ENCODE measurements around the gene PSMA7. TPM values are rescaled to one million over a fixed set of nuclear protein-coding genes. Genes with fewer than 3 reads are reported as not detected.
"Not testable (repeated sequence)": the region's sequence is repeated elsewhere in the genome, so short reads cannot be mapped to it uniquely, and the experiment has no call there.

Gene PSMA7
- total RNA-seq, 1 experiment from 2014 or later: 774 TPM

DNA sequence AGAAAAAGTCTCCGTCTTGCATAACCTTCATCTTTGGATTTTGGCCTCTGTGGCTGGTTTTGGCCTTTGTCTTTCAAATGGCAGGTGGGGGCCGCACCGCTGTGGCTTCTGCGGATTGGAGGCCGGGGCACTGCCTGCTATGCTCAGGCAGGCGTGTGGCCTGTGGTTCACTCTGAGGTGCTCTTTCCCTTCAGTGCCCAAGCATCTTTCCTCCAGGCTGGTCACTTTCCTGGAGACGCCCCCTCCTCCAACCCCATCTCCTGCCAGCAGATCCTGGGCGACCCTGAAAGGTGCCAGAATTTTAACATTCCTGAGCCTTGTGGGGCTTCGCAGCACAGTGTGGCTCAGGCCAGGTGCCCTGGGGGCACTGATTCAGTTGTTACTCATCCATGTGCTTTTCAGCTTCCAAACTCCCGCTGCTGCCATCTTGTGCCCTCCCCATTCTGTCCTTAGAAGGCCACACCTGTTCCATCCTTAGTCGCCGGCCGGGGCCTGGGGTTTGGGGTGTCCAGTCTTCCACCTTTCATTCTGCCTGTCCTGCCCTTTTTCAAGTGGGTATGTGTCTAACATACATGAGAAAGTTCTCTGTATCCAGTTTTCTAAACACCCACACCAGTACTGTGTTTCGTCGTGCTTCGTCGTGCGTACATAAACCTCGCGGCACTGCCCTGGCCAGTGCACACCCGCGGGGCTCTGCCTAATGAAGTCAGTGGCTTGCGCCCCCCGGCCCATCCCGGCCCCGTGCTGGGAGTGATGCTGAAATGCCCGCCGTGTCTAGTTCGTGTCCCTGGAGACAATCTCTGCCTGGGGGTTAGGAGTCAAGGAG lies 12.4 kb upstream of the PSMA7 start:
- Histone ChIP-seq H3K36me3 (peaks cover 68% of the 10 kb centered on the region), H3K9me3 (replicated peaks) (peaks cover 3% of the 10 kb centered on the region; the same call in 1 of the 2 replicates), H3K4me1 (peaks cover 7% of the 10 kb centered on the region; the same call in 1 of the 2 replicates), H3K27me3 (no peaks in the 10 kb centered on the region), H3K27ac (no peak overlapping the region), H3K4me3 (no peak overlapping the region)
- no peak for DNase-seq

DNA sequence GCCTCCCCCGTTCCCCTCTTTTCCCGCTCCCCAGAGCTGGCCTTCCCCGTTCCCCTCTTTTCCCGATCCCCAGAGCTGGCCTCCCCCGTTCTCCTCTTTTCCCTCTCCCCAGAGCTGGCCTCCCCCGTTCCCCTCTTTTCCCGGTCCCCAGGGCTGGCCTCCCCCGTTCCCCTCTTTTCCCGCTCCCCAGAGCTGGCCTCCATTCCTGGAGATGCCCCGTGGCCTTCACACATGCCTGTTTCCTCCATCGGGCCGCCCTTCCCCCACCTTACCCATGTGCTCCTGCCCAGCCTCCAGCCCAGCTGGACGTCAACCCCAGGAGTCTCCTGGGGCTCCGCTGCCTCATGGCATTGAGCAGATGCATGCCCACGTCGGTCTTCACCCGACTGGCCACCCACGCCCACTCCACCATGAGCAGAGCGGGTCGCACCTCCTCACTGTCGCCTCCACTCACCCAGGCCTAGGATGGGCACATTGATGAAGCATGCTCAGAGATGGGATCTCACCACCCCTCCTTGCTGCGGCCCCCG lies 8.7 kb upstream of the PSMA7 start:
- Histone ChIP-seq H3K27ac (no peak overlapping the region), H3K27me3 (no peaks in the 10 kb centered on the region), H3K4me3 (no peak overlapping the region), H3K9me3 (replicated peaks) (peaks cover 3% of the 10 kb centered on the region; the same call in 1 of the 2 replicates), H3K4me1 (peaks cover 7% of the 10 kb centered on the region; the same call in 1 of the 2 replicates), H3K36me3 (peaks cover 49% of the 10 kb centered on the region)
- DNase-seq: no peak

DNA sequence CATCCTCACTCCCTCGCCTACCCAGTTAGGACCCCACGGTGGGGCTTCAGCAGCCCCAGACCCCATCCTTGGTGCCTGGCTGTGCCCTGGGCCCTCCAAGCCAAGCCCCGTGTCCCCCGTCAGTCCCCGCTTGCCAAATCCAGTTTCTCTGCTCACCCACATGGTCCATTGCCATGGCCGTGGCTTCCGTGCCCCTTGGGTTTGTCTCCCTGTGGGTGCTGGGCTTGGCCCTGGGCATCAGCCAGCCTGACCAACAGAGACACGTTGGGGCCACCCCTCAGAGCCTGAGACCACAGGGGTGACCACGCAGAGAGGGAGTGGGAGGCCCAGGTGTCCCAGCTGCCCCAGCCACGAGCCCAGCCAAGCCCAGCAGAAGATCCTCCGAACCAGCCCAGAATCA lies 8.0 kb upstream of the PSMA7 start:
- no peak overlapping the region for H3K27ac ChIP-seq
- no peak for DNase-seq
- H3K27me3 ChIP-seq: no peaks in the 10 kb centered on the region
- peaks cover 7% of the 10 kb centered on the region; the same call in 1 of the 2 replicates for H3K4me1 ChIP-seq
- peaks cover 50% of the 10 kb centered on the region for H3K36me3 ChIP-seq
- peaks cover 3% of the 10 kb centered on the region; the same call in 1 of the 2 replicates for H3K9me3 ChIP-seq (replicated peaks)
- H3K4me3 ChIP-seq: no peak overlapping the region

DNA sequence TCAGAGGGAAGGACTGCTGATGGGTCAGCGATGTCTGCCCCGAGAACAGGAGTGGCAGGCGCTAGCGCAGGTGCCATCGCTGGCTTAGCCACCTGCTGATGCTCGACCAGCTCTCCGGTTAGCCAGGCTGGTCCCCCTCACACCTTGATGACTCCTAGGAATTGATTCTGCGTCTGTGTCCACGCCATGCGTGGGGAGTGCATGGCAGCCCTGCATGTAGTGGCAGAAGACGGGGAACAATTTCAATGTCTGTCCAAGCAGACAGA lies 7.0 kb upstream of the PSMA7 start:
- Histone ChIP-seq H3K4me1 (peaks cover under 1% of the 10 kb centered on the region; the same call in 1 of the 2 replicates), H3K9me3 (replicated peaks) (peaks cover 3% of the 10 kb centered on the region; the same call in 1 of the 2 replicates), H3K27ac (no peak overlapping the region), H3K27me3 (no peaks in the 10 kb centered on the region), H3K36me3 (peaks cover 51% of the 10 kb centered on the region), H3K4me3 (no peak overlapping the region)
- DNase-seq: no peak

DNA sequence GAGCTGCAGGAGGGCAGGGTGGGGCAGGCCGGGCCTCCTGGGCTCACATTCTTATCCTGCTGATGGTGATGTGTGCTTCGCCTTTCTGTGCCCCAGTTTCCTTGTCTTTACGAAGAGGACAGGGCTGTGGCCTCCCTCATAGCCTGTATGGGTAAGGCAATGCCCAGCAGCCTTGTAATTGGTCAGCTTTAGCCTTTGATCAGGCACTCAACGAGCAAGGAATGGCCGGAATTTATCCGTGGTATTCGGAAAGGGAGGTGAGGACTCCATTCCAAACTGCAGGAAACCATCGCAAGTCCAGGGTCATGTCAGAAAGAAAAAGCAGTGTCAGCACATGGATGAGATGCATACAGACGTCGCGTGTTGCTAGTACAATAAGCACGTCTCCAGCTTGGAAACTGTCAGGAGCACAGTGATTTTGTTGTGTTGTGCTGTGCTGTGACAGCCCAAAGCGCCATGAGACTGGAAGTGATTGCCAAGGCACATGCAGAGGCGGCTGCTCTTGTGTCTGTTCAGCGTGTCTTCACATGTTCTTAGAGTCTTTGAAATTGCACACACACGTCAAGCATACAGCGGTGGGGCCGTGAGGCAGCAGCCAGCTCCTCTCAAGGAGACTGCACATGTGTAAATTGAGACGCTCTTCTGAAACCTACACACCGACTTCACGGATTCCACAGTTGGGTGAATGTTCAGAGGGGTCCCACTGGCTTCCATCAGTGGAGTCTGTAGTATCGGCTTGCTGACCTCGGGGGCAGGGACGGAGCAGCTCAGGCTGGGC lies 6.5 kb upstream of the PSMA7 start:
- Histone ChIP-seq H3K4me3 (no peak overlapping the region), H3K36me3 (peaks cover 48% of the 10 kb centered on the region), H3K9me3 (replicated peaks) (peaks cover 3% of the 10 kb centered on the region; the same call in 1 of the 2 replicates), H3K4me1 (peaks cover 5% of the 10 kb centered on the region), H3K27me3 (no peaks in the 10 kb centered on the region), H3K27ac (no peak overlapping the region)
- no peak for DNase-seq

DNA sequence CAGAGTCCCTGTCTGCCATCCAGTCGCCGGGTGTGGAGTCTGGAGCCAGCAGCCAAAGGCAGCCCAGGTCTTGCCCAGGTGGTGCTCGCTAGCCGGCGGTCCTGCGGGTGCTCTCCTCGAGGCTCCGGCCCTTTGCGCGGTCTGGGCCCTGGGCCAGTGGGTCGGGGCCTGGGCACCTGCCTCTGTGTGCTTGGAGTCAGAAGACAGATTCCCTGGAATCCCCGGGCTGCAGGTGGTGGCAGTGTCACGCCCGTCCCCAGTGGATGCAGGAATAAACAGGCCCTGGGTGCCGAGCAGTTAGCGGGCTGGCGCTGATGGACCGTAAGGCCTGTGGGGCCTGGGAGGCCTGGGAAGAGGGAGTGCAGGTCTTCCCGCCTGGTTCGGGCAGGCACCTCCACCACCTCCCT lies 5.7 kb upstream of the PSMA7 start:
- peaks cover 7% of the 10 kb centered on the region for H3K4me1 ChIP-seq
- H3K9me3 ChIP-seq (replicated peaks): peaks cover 3% of the 10 kb centered on the region; the same call in 1 of the 2 replicates
- no peak overlapping the region for H3K4me3 ChIP-seq
- peaks cover 40% of the 10 kb centered on the region for H3K36me3 ChIP-seq
- no peak overlapping the region for H3K27ac ChIP-seq
- no peak for DNase-seq
- H3K27me3 ChIP-seq: no peaks in the 10 kb centered on the region

DNA sequence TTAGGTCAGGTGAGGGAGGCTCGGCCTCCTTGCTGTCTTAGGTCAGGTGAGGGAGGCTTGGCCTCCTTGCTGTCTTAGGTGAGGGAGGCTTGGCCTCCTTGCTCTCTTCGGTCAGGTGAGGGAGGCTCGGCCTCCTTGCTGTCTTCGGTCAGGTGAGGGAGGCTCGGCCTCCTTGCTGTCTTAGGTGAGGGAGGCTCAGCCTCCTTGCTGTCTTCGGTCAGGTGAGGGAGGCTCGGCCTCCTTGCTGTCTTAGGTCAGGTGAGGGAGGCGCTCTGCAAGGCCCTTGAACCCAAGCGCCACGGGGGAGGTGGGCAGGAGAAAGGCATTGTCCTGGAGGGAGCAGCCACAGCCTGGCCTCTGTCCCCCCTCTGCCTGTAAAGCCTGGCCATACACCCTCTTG lies 5.2 kb upstream of the PSMA7 start:
- peaks cover 34% of the 10 kb centered on the region for H3K36me3 ChIP-seq
- not testable (repeated sequence) for H3K27me3 ChIP-seq; H3K4me1 ChIP-seq; H3K9me3 ChIP-seq (replicated peaks); H3K27ac ChIP-seq; DNase-seq; H3K4me3 ChIP-seq

DNA sequence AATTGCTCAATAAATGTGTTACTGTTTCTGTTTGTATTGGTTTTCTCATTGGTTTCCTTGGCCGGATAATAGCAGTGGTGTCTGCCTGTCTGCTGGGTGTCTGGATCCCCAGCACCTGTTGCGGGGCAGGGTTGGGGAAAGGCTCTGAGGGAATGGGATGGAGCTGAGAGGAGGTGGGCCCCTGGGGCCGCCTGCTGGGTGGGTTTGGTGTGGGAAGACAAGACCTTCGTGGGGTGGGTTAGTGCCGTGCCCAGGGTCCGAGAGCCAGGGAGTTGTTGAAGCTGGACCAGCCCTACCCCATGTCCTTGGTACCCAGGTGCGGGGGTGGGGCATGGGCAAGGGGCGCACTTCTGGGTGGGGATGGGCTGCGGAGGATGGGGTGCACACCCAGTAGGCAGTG lies 4.3 kb upstream of the PSMA7 start:
- Histone ChIP-seq H3K27me3 (no peaks in the 10 kb centered on the region), H3K4me3 (no peak overlapping the region), H3K36me3 (peaks cover 26% of the 10 kb centered on the region), H3K27ac (no peak overlapping the region), H3K4me1 (peaks cover 7% of the 10 kb centered on the region), H3K9me3 (replicated peaks) (no peaks in the 10 kb centered on the region; the same call in 1 of the 2 replicates)
- DNase-seq: no peak

DNA sequence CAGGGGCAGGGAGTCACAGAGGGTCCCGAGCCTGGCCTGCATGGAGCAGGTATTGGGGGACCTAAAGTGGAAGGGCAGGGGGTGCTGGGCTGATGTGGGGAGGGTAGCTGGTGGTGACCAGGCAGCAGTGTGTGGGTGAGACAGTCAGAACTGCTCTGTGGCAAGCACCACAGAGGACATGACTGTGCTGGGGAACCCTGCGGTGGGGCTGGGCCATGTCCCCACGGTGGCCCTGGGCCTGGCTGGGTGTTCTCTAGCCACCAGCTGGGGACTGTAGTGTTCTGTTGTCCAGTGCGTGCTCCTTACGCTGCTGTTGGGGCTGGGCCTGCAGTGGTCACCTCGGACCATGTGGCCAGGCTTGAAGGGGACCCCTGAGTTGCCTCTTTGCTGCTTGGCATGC lies 3.9 kb upstream of the PSMA7 start:
- H3K27ac ChIP-seq: no peak overlapping the region
- no peaks in the 10 kb centered on the region for H3K27me3 ChIP-seq
- H3K9me3 ChIP-seq (replicated peaks): no peaks in the 10 kb centered on the region; the same call in 1 of the 2 replicates
- peaks cover 22% of the 10 kb centered on the region for H3K36me3 ChIP-seq
- peaks cover 7% of the 10 kb centered on the region for H3K4me1 ChIP-seq
- no peak overlapping the region for H3K4me3 ChIP-seq
- DNase-seq: no peak

DNA sequence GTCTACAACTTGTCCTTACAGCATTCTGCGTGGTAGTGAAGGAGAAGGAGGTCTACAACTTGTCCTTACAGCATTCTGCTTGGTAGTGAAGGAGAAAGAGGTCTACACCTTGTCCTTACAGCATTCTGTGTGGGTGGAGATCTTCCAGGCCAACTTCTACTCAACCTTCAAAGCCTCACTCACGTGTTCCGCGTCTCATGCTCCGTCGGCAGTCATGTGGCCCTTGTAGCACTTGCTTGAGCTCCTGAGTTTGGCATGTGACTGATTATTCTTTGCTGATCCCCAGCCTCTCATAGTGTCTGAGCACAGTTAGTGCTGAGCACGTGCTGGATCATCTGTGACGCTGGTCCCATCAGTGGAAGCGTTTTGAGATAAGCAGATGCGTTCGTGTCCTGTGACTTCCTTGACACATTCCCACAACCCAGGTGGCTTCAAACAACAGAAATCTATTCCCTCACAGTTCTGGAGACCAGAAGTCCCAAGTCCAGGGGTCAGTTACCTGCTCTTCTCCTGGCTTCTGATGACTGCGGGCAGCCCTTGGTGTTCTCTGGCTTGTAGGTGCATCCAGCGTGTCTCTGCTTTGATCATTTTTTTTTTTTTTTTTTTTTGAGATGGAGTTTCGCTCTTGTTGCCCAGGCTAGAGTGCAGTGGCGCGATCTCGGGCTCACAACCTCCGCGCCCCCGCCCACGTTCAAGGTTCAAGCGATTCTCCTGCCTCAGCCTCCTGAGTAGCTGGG lies 3.0 kb upstream of the PSMA7 start:
- Histone ChIP-seq H3K36me3 (peaks cover 21% of the 10 kb centered on the region), H3K4me3 (no peak overlapping the region), H3K4me1 (peaks cover 13% of the 10 kb centered on the region), H3K27ac (no peak overlapping the region), H3K27me3 (no peaks in the 10 kb centered on the region), H3K9me3 (replicated peaks) (no peaks in the 10 kb centered on the region)
- no peak for DNase-seq

DNA sequence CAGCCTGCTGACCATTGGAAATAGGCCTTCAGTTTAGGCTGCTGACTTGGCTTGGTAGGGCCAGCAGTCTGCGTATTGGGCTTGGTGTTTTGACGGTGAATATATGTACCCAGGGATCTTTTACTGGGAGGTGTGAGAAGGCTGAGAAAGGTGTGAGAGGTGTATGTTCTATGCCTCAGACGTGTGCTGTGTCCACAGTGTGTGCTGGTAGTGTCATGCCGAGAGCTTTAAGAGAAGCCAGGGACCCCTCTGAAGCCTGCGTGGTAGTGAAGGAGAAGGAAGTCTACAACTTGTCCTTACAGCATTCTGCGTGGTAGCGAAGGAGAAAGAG lies 2.5 kb upstream of the PSMA7 start:
- Histone ChIP-seq H3K4me1 (peaks cover 13% of the 10 kb centered on the region), H3K4me3 (no peak overlapping the region), H3K9me3 (replicated peaks) (no peaks in the 10 kb centered on the region), H3K36me3 (peaks cover 19% of the 10 kb centered on the region), H3K27me3 (no peaks in the 10 kb centered on the region), H3K27ac (no peak overlapping the region)
- no peak for DNase-seq

DNA sequence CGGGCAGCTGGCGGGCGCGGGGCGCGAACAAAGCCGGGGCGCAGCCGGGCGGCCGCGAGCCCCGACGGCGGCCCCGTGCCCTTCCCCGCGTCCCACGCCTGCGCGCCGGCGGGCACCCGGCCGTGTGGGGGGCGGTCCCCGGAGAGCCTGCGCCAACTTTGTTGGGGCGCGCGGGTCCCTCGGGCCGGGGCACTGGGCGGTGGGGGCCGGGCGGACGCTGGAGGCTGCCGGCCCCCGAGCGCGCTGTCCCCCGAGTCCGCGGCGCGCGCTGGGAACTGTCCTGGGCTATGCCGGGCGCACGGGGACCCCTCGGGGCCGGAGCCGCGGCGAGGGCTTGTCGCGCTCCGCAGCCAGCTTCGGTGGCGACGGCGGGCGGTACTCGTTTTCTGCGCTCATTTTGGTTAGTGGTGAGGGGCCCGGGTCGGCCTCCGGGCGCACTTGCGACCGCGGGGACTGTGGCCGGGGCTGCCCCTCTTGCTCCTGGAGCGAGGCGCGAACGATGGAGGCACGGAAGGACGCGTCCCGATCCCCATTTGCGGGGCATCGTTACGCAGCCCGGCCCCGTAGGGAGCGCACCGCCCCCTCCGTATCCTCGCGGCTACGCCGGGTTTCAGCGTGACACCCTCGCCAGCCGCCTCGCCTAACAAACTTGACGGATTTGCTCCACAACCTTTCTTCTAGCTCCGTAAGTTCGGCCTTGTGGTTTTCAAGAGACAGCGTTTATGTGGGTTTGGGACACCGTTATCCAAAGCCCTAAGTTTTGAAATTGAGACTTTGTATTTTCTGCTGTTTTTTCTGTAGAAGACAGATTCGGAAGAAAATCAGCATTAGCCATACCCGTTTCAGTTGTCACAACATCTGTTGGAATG lies 997 bp upstream of the PSMA7 start:
- H3K27ac ChIP-seq: peak overlapping the region; percentile 20; the same call in 1 of the 2 replicates
- no peaks in the 10 kb centered on the region for H3K27me3 ChIP-seq
- peak; percentile 85 to 87 for DNase-seq
- H3K4me3 ChIP-seq: peak overlapping the region; percentile 99
- H3K4me1 ChIP-seq: peaks cover 13% of the 10 kb centered on the region
- H3K36me3 ChIP-seq: peaks cover 31% of the 10 kb centered on the region
- no peaks in the 10 kb centered on the region for H3K9me3 ChIP-seq (replicated peaks)

DNA sequence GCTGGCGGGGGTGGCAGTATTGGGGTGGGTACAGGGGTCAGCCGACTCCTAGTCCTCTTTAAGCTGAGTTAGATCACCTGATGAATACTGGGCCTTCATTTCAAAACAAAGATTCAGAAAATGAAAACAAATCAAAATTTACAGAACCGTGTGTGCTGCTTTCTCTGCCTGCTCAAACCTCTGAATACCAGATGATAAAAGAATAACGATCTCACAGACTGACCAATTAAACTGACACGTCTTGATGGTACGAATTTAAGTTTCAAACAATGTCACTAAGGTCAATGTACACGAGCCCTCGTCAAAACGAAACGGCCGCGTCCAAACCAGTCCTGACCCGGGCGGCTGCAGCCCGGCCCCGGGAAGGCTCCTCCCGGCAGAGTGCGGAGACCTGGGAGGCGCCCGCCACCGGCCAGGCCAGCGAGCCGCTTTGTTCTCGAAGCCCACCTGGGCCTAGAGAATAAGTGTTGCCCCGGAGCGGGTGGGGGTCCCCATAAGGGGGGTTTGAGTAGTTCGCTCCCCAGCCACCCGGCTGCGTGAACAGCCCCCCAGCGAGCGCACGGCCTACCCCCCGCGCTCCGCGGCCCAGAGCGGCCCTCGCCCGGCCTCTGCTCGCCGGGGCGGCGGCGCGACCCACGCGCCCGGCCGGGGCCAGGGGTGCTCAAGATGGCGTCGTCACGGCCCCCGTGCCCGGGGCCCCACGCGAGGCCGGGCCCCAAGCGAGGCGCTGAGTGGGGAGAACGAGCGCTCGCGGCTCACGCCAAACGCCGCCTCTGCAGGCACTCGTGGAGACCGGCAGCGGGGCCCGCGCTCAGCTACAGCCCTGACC lies 728 bp downstream of the PSMA7 start:
- Histone ChIP-seq H3K36me3 (peaks cover 48% of the 10 kb centered on the region), H3K4me3 (peak overlapping the region; percentile 99), H3K27ac (peak overlapping the region; percentile 70; the same call in 1 of the 2 replicates), H3K27me3 (no peaks in the 10 kb centered on the region), H3K9me3 (replicated peaks) (no peaks in the 10 kb centered on the region), H3K4me1 (peaks cover 13% of the 10 kb centered on the region)
- peak in 1 of 2 experiments; percentile 43 for DNase-seq

All from SJCRH30 (cell line).